HG02798 (cell line): ENCODE data around the gene DGAT2L6.

Experiments used
- ATAC-seq: cut with Tn5 transposase; IDR thresholded peaks from one replicate; pipeline ENCODE4 v1.9.1; 2021; ENCODE audit warnings: mild to moderate bottlenecking; ENCODE audit not compliant: unreplicated experiment, poor library complexity

DGAT2L6 gene

DNA sequence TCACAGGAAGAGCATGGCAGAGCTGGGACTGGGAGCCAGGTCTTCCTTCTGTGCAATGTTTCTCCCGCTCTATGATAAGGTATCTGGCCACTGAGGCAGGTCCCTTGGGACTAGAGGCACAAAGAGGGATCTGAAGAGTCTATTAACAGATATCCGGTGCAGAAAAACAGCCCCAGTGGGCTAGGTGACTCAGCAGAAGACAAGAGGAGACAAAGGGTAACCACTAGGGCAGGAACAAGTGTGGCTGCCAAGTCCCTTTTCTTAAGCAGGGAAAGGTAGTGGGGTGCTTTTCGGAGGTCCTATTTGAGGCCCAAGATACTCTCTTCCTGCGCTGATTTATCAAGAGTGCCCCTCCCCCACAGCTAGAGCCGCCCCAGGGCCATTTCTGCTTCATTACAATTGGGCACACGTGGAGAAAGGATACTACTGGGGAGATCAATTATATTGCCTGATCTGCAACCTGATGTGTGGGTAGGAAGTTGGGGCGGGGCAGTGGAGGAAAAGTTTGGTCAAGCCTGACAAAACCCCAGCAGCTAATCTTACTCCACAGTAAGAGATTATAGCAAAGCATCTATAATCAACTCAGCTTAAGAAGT is at the start of gene DGAT2L6:
TSS of gene DGAT2L6 (plus strand) at position 546 of the 596 bp plus-strand sequence. CDS start 100 bp downstream, outside the sequence.
- ATAC-seq: peak; percentile 60

DNA sequence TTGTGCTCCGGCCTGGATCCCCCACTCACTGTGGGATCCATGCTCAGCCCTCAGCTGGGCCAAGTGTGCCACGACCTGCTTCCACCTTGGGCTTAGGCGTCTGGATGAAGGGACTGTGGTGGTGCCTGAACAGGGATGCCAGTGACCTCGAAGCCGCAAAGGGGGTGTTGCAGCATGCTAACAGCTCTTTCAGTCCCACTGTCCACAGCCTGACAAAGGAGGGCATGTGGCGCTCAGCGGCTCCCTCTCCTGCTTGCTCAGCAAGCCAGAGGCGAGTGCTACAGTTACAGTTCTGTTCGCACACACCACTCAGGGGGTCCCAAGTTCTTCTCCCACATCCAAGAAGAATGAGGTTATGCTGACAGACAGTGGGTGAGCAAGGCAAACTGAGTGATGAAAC is 49.2 kb upstream of the DGAT2L6 start:
- ATAC-seq: no peak

DNA sequence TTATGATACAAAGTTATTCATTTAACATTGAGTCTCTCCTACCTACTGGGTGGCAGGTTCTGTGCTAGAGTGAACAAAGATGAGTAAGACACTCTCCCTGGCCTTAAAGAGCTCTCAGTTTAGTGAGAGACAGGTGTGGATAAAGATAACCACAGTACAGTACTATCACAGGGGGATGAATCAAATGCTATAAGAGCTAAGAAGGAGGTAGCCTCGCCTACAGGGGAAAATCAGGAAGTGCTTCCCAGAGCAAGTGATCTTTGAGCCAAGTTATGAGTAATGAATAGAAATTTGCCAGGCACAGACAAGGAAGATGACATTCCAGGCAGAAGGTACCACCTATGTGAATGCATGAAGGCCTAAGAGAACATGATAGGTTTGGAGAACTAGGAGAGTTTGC is 47.5 kb upstream of the DGAT2L6 start:
- no peak for ATAC-seq

GRCh38 chrX:70132224-70132623 is 45.1 kb upstream of the DGAT2L6 start:
- no peak for ATAC-seq

- peak; percentile 12 for ATAC-seq
Measured at GRCh38 chrX:70132877-70133302, 44.4 kb upstream of the DGAT2L6 start.

DNA sequence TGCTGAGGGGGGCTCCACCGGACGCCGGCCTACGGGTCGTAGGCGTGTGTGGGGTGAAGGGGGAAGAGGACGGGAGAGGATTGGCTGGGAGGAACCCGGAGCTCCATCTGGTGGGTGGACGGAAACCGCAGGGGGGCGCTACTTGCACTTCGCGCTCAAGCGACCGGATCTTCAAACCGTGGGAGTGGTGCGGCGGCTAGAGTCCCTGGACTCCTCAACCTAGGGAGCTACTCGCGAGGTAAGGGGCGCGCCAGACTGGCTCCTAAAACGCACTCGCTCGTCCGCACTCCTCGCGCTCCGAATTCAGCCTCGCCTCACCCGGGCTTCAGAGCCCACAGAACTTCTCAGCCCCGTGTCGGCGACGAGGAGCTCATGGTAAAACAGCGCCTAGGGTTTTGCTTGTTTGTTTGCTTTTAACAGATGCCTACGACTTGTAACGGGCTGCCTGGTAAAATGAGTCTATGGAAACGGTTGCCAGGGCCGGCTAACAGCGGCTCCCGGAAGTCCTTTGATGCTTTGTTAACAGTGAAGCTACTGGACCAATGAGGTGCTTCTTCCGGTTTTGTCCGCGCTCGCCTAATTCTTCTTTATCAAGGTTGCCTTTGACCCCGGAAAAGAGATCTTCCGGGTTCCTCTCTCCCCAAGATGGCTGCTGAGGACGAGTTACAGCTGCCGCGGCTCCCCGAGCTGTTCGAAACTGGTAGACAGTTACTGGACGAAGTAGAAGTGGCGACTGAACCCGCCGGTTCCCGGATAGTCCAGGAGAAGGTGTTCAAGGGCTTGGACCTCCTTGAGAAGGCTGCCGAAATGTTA is 43.8 kb upstream of the DGAT2L6 start, which contains the start of gene IGBP1:
TSS of gene IGBP1 (plus strand) at position 145 of the 813 bp plus-strand sequence. CDS start at position 646, 501 bp downstream.
- peak; percentile 95 for ATAC-seq

DNA sequence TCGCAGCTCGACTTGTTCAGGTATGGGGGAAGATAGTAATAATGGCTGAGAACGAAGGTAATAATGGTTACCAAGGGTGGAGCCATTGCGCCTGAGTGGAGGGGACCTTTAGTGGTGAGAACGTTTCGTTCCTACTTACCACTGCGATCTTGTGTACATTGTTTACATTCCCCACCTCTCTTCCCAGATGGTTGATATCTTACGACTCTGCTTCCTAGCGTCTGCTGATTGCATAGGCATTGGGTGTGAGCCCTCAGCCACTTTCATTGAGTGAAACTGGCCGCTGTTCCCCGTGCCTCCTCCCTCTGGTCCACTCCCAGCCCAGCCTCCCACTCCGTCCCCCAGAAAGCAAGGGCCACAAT is 43.2 kb upstream of the DGAT2L6 start:
- peak; percentile 24 for ATAC-seq

- ATAC-seq: no peak
Measured at GRCh38 chrX:70138622-70139021, 38.7 kb upstream of the DGAT2L6 start.

- ATAC-seq: no peak
Measured at GRCh38 chrX:70139736-70140135, 37.5 kb upstream of the DGAT2L6 start.

DNA sequence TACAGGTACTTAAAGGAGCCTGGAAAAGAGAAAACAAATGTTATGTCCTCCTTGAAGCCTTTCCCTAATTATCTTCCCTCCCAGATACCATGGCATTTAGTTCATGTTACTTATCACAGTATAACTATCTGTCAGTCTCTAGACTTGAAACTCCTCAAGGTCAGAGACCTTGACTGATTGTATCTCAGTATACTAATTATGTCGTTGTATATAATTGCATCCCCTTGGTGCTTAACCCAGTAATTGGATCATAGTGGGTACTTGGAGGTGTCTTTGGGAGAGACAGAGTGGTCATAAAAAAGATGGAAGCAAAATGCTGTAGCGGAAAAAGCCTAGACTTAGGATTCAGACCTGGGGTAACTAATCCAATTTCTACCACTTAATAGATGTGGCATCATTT is 35.9 kb upstream of the DGAT2L6 start:
- no peak for ATAC-seq

GRCh38 chrX:70166601-70167590 is 10.4 kb upstream of the DGAT2L6 start:
- ATAC-seq: no peak

- no peak for ATAC-seq
Measured at GRCh38 chrX:70168238-70169188, 8.8 kb upstream of the DGAT2L6 start.

- no peak for ATAC-seq
Measured at GRCh38 chrX:70169281-70169680, 8.0 kb upstream of the DGAT2L6 start.

- ATAC-seq: no peak
Measured at GRCh38 chrX:70171624-70172023, 5.7 kb upstream of the DGAT2L6 start.

GRCh38 chrX:70172221-70172620 is 5.1 kb upstream of the DGAT2L6 start:
- ATAC-seq: no peak

GRCh38 chrX:70172964-70173363 is 4.3 kb upstream of the DGAT2L6 start:
- no peak for ATAC-seq

- no peak for ATAC-seq
Measured at GRCh38 chrX:70174754-70175153, 2.5 kb upstream of the DGAT2L6 start.

DNA sequence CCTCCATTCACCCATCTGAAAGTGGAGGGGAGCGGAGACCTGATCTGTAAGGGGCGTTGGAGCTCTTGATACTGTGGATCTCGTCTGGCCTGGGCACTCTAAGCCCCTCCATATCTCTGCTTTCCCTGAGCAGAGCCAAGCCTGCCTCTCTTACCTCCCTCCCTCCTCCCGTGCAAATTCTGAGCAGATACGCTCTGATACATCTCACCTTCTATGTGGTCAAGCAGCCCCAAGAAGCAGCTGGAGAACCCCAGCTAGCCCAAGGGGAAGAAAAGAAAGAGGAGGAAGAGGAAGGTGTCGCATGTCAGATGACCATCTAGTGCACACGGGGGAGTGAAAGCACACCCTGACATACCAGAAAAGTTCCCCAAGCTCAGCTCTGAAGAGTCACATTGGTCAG is 1.9 kb upstream of the DGAT2L6 start:
- peak; percentile 39 for ATAC-seq

DNA sequence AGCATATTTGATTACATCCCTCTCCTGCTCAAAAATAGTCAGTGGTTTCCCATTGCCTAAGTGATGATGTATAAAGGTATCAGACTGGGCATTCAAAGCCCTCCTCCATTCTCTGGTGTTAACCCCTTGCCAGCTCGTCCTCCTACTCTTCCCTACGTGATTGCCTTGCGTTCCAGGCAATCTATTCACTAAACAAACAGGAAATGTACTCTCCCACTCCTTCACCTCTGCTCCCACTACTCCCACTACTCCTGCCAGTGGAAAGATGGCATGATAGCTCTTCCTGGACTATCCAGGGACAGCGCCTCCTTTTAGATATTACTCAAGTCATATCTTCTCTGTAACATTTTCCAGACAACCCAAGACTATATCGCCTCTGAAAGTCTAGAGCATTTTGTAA is 5.8 kb downstream of the DGAT2L6 start:
- ATAC-seq: no peak
